Astrocyte (in vitro differentiated cells and primary cell): ENCODE results near the gene HSPA9.

Source experiments
- CTCF ChIP-seq: IDR thresholded peaks from 2 replicates; pipeline ENCODE4 v1.5.1; 2011; ENCODE audit warnings: low read depth, mild to moderate bottlenecking, inconsistent platforms, low read length, moderate library complexity; ENCODE audit not compliant: insufficient read depth
- EZH2 ChIP-seq: IDR thresholded peaks from 2 replicates; pipeline ENCODE4 v1.6.1; 2012; ENCODE audit warnings: mild to moderate bottlenecking, low read length, inconsistent platforms; ENCODE audit not compliant: insufficient read depth

- no peak for TF ChIP-seq CTCF
- no peak for TF ChIP-seq EZH2
Measured at GRCh38 chr5:138563340-138564118, 11.7 kb downstream of the HSPA9 start.
